Measurements from ENCODE around the gene HES7. TPM values are rescaled to one million over a fixed set of nuclear protein-coding genes. Genes with fewer than 3 reads are reported as not detected.
"Not testable (repeated sequence)": the region's sequence is repeated elsewhere in the genome, so short reads cannot be mapped to it uniquely, and the experiment has no call there.

Gene HES7
- total and polyA plus RNA-seq, 3 donors from 2014 or later: 0.25 to 0.31 TPM; not detected in 1

GRCh38 chr17:8080799-8081219, 43.1 kb downstream of the HES7 start:
- H3K9me3 ChIP-seq: no peaks in the 10 kb centered on the region
- no peak overlapping the region for H3K27ac ChIP-seq
- H3K27me3 ChIP-seq: no peaks in the 10 kb centered on the region
- peak overlapping the region in 1 of 2 donors; percentile 52 for H3K4me3 ChIP-seq
- intact Hi-C loops (cut with DNase I; ENCODE audit: low total_unique reads): no loop called here
- H3K4me1 ChIP-seq: peaks cover 10% of the 10 kb centered on the region
- TF ChIP-seq POLR2A (IDR thresholded peaks at IDR 0.05): no peak
- TF ChIP-seq CTCF (IDR thresholded peaks at IDR 0.05): no peak
- no peaks in the 10 kb centered on the region for H3K36me3 ChIP-seq (ENCODE audit: low read depth, missing control alignments)
- 24 to 36% methylated on average over 7 to 17 of the region's 17 CpGs for WGBS, 2 donors
- no peak for DNase-seq

- Histone ChIP-seq H3K36me3 (ENCODE audit: low read depth, missing control alignments) (no peaks in the 10 kb centered on the region), H3K27ac (no peak overlapping the region), H3K4me3 (peak overlapping the region; percentile 52 to 54), H3K4me1 (peaks cover 10% of the 10 kb centered on the region), H3K27me3 (no peaks in the 10 kb centered on the region), H3K9me3 (no peaks in the 10 kb centered on the region)
- intact Hi-C loops (cut with DNase I; ENCODE audit: low total_unique reads): no loop called here
- TF ChIP-seq CTCF (IDR thresholded peaks at IDR 0.05): no peak
- TF ChIP-seq POLR2A (IDR thresholded peaks at IDR 0.05): no peak
- DNase-seq: no peak
- 14 to 26% methylated on average over 10 to 25 of the region's 25 CpGs for WGBS, 2 donors
These were observed 43.6 kb downstream of the HES7 start for GRCh38 chr17:8080208-8080798.

- intact Hi-C loops (cut with DNase I; ENCODE audit: low total_unique reads): no loop called here
- peak overlapping the region; percentile 52 to 54 for H3K4me3 ChIP-seq
- 1% methylated on average over 25 to 52 of the region's 87 CpGs for WGBS, 2 donors
- DNase-seq: peak; percentile 79
- no peaks in the 10 kb centered on the region for H3K27me3 ChIP-seq
- no peak overlapping the region for H3K27ac ChIP-seq
- peaks cover 10% of the 10 kb centered on the region for H3K4me1 ChIP-seq
- H3K36me3 ChIP-seq (ENCODE audit: low read depth, missing control alignments): no peaks in the 10 kb centered on the region
- no peaks in the 10 kb centered on the region for H3K9me3 ChIP-seq
- peak; percentile 33 to 88 (median 76) for TF ChIP-seq CTCF (IDR thresholded peaks at IDR 0.05)
- TF ChIP-seq POLR2A (IDR thresholded peaks at IDR 0.05): no peak
These were observed 44.4 kb downstream of the HES7 start for GRCh38 chr17:8079291-8080207.

DNA sequence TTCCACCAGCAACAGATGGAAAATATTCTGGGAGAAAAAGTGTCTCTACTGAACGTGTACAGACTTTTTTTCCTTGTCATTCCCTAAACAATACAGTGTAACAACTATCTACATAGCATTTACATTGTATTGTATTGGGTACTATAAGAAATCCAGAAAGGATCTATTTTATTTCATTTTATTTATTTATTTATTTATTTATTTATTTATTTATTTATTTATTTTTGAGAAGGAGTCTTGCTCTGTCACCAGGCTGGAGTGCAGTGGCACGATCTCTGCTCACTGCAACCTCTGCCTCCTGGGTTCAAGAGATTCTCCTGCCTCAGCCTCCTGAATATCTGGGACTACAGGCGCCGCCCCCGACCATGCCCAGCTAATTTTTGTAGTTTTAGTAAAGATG, 46.0 kb downstream of the HES7 start:
- H3K27me3 ChIP-seq; H3K27ac ChIP-seq; H3K4me3 ChIP-seq; H3K36me3 ChIP-seq (ENCODE audit: low read depth, missing control alignments); H3K9me3 ChIP-seq; DNase-seq; intact Hi-C loops (cut with DNase I; ENCODE audit: low total_unique reads): not testable (repeated sequence)
- peaks cover 14% of the 10 kb centered on the region for H3K4me1 ChIP-seq
- 56 to 69% methylated on average over 5 of the region's 5 CpGs for WGBS, 2 donors

GRCh38 chr17:8076502-8077266, 47.2 kb downstream of the HES7 start:
- no peaks in the 10 kb centered on the region for H3K9me3 ChIP-seq
- intact Hi-C loops (cut with DNase I; ENCODE audit: low total_unique reads): no loop called here
- TF ChIP-seq POLR2A (IDR thresholded peaks at IDR 0.05) (no peak), CTCF (IDR thresholded peaks at IDR 0.05) (no peak)
- no peaks in the 10 kb centered on the region for H3K36me3 ChIP-seq (ENCODE audit: low read depth, missing control alignments)
- H3K4me3 ChIP-seq: no peak overlapping the region
- DNase-seq: no peak
- peaks cover 21% of the 10 kb centered on the region for H3K4me1 ChIP-seq
- no peaks in the 10 kb centered on the region for H3K27me3 ChIP-seq
- H3K27ac ChIP-seq: no peak overlapping the region
- 89 to 91% methylated on average over 13 of the region's 13 CpGs for WGBS, 2 donors
